IPS-11a (cell line): ENCODE results near the gene TEX29.

Experiments
- H3K4me3 ChIP-seq: one replicate; pipeline ENCODE4 v1.5.1; 2013; ENCODE audit warnings: low read depth, low read length, control low read depth

The TEX29 gene

GRCh38 chr13:111339366-111340143, 19.1 kb downstream of the TEX29 start:
- H3K4me3 ChIP-seq, result no peak overlapping the region

GRCh38 chr13:111341886-111342285, 21.4 kb downstream of the TEX29 start:
- H3K4me3 ChIP-seq, result no peak overlapping the region

GRCh38 chr13:111342721-111343120, 22.3 kb downstream of the TEX29 start:
- no peak overlapping the region for H3K4me3 ChIP-seq

GRCh38 chr13:111343186-111343805, 22.9 kb downstream of the TEX29 start:
- H3K4me3 ChIP-seq, result no peak overlapping the region

GRCh38 chr13:111344471-111345191, 24.2 kb downstream of the TEX29 start:
- H3K4me3 ChIP-seq, result no peak overlapping the region

- H3K4me3 ChIP-seq, result no peak overlapping the region
Measured at GRCh38 chr13:111345682-111346081, 25.2 kb downstream of the TEX29 start.

GRCh38 chr13:111346101-111346680, 25.7 kb downstream of the TEX29 start:
- H3K4me3 ChIP-seq, result no peak overlapping the region

- no peak overlapping the region for H3K4me3 ChIP-seq
Measured at GRCh38 chr13:111347438-111347837, 27.0 kb downstream of the TEX29 start.

- H3K4me3 ChIP-seq, result no peak overlapping the region
Measured at GRCh38 chr13:111353508-111353907, 33.1 kb downstream of the TEX29 start.

- H3K4me3 ChIP-seq, result no peak overlapping the region
Measured at GRCh38 chr13:111354789-111355188, 34.3 kb downstream of the TEX29 start.

GRCh38 chr13:111356795-111357194, 36.4 kb downstream of the TEX29 start:
- H3K4me3 ChIP-seq, result no peak overlapping the region

GRCh38 chr13:111359237-111359915, 38.9 kb downstream of the TEX29 start:
- no peak overlapping the region for H3K4me3 ChIP-seq

GRCh38 chr13:111359930-111360329, 39.5 kb downstream of the TEX29 start:
- no peak overlapping the region for H3K4me3 ChIP-seq

GRCh38 chr13:111360452-111360851, 40.0 kb downstream of the TEX29 start:
- no peak overlapping the region for H3K4me3 ChIP-seq

GRCh38 chr13:111361046-111361872, 40.8 kb downstream of the TEX29 start:
- no peak overlapping the region for H3K4me3 ChIP-seq

- H3K4me3 ChIP-seq, result no peak overlapping the region
Measured at GRCh38 chr13:111361873-111362648, 41.6 kb downstream of the TEX29 start.

GRCh38 chr13:111363121-111363520, 42.7 kb downstream of the TEX29 start:
- H3K4me3 ChIP-seq, result no peak overlapping the region

- H3K4me3 ChIP-seq, result no peak overlapping the region
Measured at GRCh38 chr13:111363591-111363990, 43.1 kb downstream of the TEX29 start.
